Endothelial cell (in vitro differentiated cells): ENCODE measurements around the gene OARD1. TPM values are rescaled to one million over a fixed set of nuclear protein-coding genes. Genes with fewer than 3 reads are reported as not detected.

Experiments
- DNase-seq: peaks from one replicate; pipeline ENCODE4 v3.0.0; 2021; ENCODE audit warnings: low spot score
- H3K27ac Mint-ChIP-seq: one replicate; pipeline ENCODE4 v1.8.0; 2021; ENCODE audit warnings: mixed read lengths, inconsistent platforms; ENCODE audit not compliant: unreplicated experiment
- H3K27me3 Mint-ChIP-seq: one replicate; pipeline ENCODE4 v1.8.0; 2021; ENCODE audit warnings: mild to moderate bottlenecking, moderate library complexity, mixed read lengths, inconsistent platforms; ENCODE audit not compliant: unreplicated experiment
- H3K36me3 Mint-ChIP-seq: one replicate; pipeline ENCODE4 v1.8.0; 2021; ENCODE audit warnings: mild to moderate bottlenecking, low read depth, mixed read lengths, inconsistent platforms; ENCODE audit not compliant: unreplicated experiment
- H3K4me1 Mint-ChIP-seq: one replicate; pipeline ENCODE4 v1.8.0; 2021; ENCODE audit warnings: mild to moderate bottlenecking, mixed read lengths, inconsistent platforms; ENCODE audit not compliant: unreplicated experiment
- H3K4me3 Mint-ChIP-seq: one replicate; pipeline ENCODE4 v1.8.0; 2021; ENCODE audit warnings: mild to moderate bottlenecking, mixed read lengths, inconsistent platforms; ENCODE audit not compliant: unreplicated experiment
- H3K9me3 Mint-ChIP-seq: one replicate; pipeline ENCODE4 v1.8.0; 2021; ENCODE audit warnings: mixed read lengths, inconsistent platforms; ENCODE audit not compliant: unreplicated experiment
- total RNA-seq: library from RNA; stranded (reverse); fragmentation: NEBNext Ultra II Directional; extraction: Animal tissue kit (Norgen Biotek cat#: 25700); gene quantifications from one replicate; pipeline ENCODE4 v1.2.1, GENCODE V29; 2021; ENCODE audit not compliant: unreplicated experiment
- TF ChIP-seq, protein P1 (sequence below): fragments of 200-600 bp; sonication (generic); IDR thresholded peaks from one replicate; pipeline ENCODE4 v1.5.0; 2021; ENCODE audit warnings: antibody characterized with exemption; ENCODE audit not compliant: unreplicated experiment

The OARD1 gene
- total RNA-seq, 1 donor from 2014 or later = 20.5 TPM

GRCh38 chr6:41046084-41046483 lies 26.1 kb downstream of the OARD1 start:
- Mint-ChIP-seq H3K36me3 (no peaks in the 10 kb centered on the region), H3K27me3 (peaks cover 3% of the 10 kb centered on the region), H3K27ac (no peak overlapping the region), H3K4me3 (no peak overlapping the region), H3K4me1 (no peaks in the 10 kb centered on the region), H3K9me3 (no peaks in the 10 kb centered on the region)
- DNase-seq = no peak
- TF ChIP-seq, protein P1, sequence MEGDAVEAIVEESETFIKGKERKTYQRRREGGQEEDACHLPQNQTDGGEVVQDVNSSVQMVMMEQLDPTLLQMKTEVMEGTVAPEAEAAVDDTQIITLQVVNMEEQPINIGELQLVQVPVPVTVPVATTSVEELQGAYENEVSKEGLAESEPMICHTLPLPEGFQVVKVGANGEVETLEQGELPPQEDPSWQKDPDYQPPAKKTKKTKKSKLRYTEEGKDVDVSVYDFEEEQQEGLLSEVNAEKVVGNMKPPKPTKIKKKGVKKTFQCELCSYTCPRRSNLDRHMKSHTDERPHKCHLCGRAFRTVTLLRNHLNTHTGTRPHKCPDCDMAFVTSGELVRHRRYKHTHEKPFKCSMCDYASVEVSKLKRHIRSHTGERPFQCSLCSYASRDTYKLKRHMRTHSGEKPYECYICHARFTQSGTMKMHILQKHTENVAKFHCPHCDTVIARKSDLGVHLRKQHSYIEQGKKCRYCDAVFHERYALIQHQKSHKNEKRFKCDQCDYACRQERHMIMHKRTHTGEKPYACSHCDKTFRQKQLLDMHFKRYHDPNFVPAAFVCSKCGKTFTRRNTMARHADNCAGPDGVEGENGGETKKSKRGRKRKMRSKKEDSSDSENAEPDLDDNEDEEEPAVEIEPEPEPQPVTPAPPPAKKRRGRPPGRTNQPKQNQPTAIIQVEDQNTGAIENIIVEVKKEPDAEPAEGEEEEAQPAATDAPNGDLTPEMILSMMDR = no peak

GRCh38 chr6:41045664-41046063 lies 26.5 kb downstream of the OARD1 start:
- no peak for DNase-seq
- H3K27ac Mint-ChIP-seq = no peak overlapping the region
- TF ChIP-seq, protein P1 = no peak
- no peaks in the 10 kb centered on the region for H3K9me3 Mint-ChIP-seq
- H3K4me1 Mint-ChIP-seq = no peaks in the 10 kb centered on the region
- no peaks in the 10 kb centered on the region for H3K36me3 Mint-ChIP-seq
- peaks cover 3% of the 10 kb centered on the region for H3K27me3 Mint-ChIP-seq
- no peak overlapping the region for H3K4me3 Mint-ChIP-seq

DNA sequence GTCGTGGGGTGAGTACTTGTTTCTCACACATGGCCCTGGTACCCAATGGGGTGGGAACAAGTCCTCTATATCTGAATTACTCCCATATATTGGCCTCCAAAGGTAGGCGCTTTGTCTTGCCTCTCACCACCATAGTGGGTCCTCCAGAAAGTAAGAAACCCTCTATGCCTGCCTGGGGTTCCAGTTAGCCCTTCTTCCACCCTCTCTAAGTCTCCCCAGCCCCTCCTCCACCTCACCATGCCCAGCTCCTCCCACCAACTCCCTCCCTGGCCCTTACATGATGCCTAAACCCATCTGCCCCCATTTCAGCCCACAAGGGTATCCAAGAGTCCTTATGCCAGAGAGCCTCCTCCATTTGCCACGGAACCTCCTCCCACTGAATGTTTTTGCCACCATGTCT lies 29.0 kb downstream of the OARD1 start:
- no peaks in the 10 kb centered on the region for H3K36me3 Mint-ChIP-seq
- H3K27me3 Mint-ChIP-seq = peaks cover 3% of the 10 kb centered on the region
- DNase-seq = no peak
- no peak overlapping the region for H3K27ac Mint-ChIP-seq
- H3K9me3 Mint-ChIP-seq = no peaks in the 10 kb centered on the region
- TF ChIP-seq, protein P1 = no peak
- no peaks in the 10 kb centered on the region for H3K4me1 Mint-ChIP-seq
- no peak overlapping the region for H3K4me3 Mint-ChIP-seq

- DNase-seq = no peak
- Mint-ChIP-seq H3K36me3 (no peaks in the 10 kb centered on the region), H3K9me3 (no peaks in the 10 kb centered on the region), H3K27me3 (peaks cover under 1% of the 10 kb centered on the region), H3K4me1 (no peaks in the 10 kb centered on the region), H3K27ac (no peak within 1 kb of the TSS), H3K4me3 (no peak within 1 kb of the TSS)
- TF ChIP-seq, protein P1 = no peak
Measured at GRCh38 chr6:41042226-41043055, 29.7 kb downstream of the OARD1 start, which contains the start of gene TSPO2. Gene TSPO2, plus strand, starts transcription at chr6:41042467. Its CDS starts 519 bp downstream, at chr6:41042986.

- TF ChIP-seq, protein P1 = no peak
- no peak overlapping the region for H3K4me3 Mint-ChIP-seq
- H3K27me3 Mint-ChIP-seq = no peaks in the 10 kb centered on the region
- H3K9me3 Mint-ChIP-seq = no peaks in the 10 kb centered on the region
- H3K4me1 Mint-ChIP-seq = no peaks in the 10 kb centered on the region
- no peak overlapping the region for H3K27ac Mint-ChIP-seq
- H3K36me3 Mint-ChIP-seq = no peaks in the 10 kb centered on the region
- DNase-seq = no peak
Measured at GRCh38 chr6:41040940-41041536, 31.1 kb downstream of the OARD1 start.
